ENCODE results near the gene ANO7. TPM values are rescaled to one million over a fixed set of nuclear protein-coding genes. Genes with fewer than 3 reads are reported as not detected.

The ANO7 gene
- total and polyA plus RNA-seq, 2 of the 13 experiments (the other 11 are each of a cell fraction or from before 2014, with no cell fraction given): 4.1 to 4.9 TPM

- TF ChIP-seq ERF (CRISPR knock-in tag; IDR thresholded peaks at IDR 0.05): no peak
- no peak for TF ChIP-seq GLI4 (CRISPR knock-in tag; IDR thresholded peaks at IDR 0.05; ENCODE audit: borderline replicate concordance)
- no peak for TF ChIP-seq NFRKB (IDR thresholded peaks at IDR 0.05)
- no peak for TF ChIP-seq ZNF674 (CRISPR knock-in tag; IDR thresholded peaks at IDR 0.05; ENCODE audit: low read depth)
- no peak for TF ChIP-seq IRF2 (CRISPR knock-in tag; IDR thresholded peaks at IDR 0.05)
- no peak for TF ChIP-seq HIC2 (CRISPR knock-in tag; IDR thresholded peaks at IDR 0.05; ENCODE audit: low read depth)
- TF ChIP-seq, protein P1, sequence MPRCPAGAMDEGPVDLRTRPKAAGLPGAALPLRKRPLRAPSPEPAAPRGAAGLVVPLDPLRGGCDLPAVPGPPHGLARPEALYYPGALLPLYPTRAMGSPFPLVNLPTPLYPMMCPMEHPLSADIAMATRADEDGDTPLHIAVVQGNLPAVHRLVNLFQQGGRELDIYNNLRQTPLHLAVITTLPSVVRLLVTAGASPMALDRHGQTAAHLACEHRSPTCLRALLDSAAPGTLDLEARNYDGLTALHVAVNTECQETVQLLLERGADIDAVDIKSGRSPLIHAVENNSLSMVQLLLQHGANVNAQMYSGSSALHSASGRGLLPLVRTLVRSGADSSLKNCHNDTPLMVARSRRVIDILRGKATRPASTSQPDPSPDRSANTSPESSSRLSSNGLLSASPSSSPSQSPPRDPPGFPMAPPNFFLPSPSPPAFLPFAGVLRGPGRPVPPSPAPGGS (CRISPR knock-in tag; IDR thresholded peaks at IDR 0.05): no peak
- no peak for TF ChIP-seq ZNF567 (CRISPR knock-in tag; IDR thresholded peaks at IDR 0.05; ENCODE audit: borderline replicate concordance)
- no peak for TF ChIP-seq PRPF4 (IDR thresholded peaks at IDR 0.05; ENCODE audit: low read depth, low read length, poor library complexity, severe bottlenecking)
- no peak for TF ChIP-seq ZNF598 (CRISPR knock-in tag; IDR thresholded peaks at IDR 0.05; ENCODE audit: borderline replicate concordance)
- no peak for TF ChIP-seq ZFP37 (CRISPR knock-in tag; IDR thresholded peaks at IDR 0.05; ENCODE audit: borderline replicate concordance)
- no peak for TF ChIP-seq ZBTB7B (CRISPR knock-in tag; IDR thresholded peaks at IDR 0.05)
- no peak for TF ChIP-seq HDAC1 (CRISPR knock-in tag; IDR thresholded peaks at IDR 0.05)
- TF ChIP-seq ZNF720 (CRISPR knock-in tag; IDR thresholded peaks at IDR 0.05): no peak
- no peak for TF ChIP-seq MATR3 (CRISPR knock-in tag; IDR thresholded peaks at IDR 0.05)
- no peak for TF ChIP-seq TBP (CRISPR knock-in tag; IDR thresholded peaks at IDR 0.05)
- TF ChIP-seq POLR2AphosphoS2 (IDR thresholded peaks at IDR 0.05; ENCODE audit: low read depth, low read length): no peak
- TF ChIP-seq, protein P2, sequence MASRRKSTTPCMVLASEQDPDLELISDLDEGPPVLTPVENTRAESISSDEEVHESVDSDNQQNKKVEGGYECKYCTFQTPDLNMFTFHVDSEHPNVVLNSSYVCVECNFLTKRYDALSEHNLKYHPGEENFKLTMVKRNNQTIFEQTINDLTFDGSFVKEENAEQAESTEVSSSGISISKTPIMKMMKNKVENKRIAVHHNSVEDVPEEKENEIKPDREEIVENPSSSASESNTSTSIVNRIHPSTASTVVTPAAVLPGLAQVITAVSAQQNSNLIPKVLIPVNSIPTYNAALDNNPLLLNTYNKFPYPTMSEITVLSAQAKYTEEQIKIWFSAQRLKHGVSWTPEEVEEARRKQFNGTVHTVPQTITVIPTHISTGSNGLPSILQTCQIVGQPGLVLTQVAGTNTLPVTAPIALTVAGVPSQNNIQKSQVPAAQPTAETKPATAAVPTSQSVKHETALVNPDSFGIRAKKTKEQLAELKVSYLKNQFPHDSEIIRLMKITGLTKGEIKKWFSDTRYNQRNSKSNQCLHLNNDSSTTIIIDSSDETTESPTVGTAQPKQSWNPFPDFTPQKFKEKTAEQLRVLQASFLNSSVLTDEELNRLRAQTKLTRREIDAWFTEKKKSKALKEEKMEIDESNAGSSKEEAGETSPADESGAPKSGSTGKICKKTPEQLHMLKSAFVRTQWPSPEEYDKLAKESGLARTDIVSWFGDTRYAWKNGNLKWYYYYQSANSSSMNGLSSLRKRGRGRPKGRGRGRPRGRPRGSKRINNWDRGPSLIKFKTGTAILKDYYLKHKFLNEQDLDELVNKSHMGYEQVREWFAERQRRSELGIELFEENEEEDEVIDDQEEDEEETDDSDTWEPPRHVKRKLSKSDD (CRISPR knock-in tag; IDR thresholded peaks at IDR 0.05; ENCODE audit: low read depth): no peak
- TF ChIP-seq ZFX (CRISPR knock-in tag; IDR thresholded peaks at IDR 0.05; ENCODE audit: low read depth): no peak
- TF ChIP-seq ZNF589 (CRISPR knock-in tag; conservative IDR thresholded peaks at IDR 0.05): peak; percentile 70; the same call in 1 of the 2 replicates
- no peak for TF ChIP-seq PHF21A (CRISPR knock-in tag; IDR thresholded peaks at IDR 0.05)
- TF ChIP-seq ZKSCAN1 (IDR thresholded peaks at IDR 0.05; ENCODE audit: low read length): no peak
- TF ChIP-seq NR2F1 (CRISPR knock-in tag; IDR thresholded peaks at IDR 0.05): no peak
These were observed 37.6 kb upstream of the ANO7 start (continued) for GRCh38 chr2:241150660-241151530.
